Parathyroid adenoma (tissue), 2 donors: Measurements from ENCODE around the gene ADGRG3.

Source experiments
- H2AFZ ChIP-seq: fragments of 300-600 bp; sonication (generic); one replicate; pipeline ENCODE4 v1.7.0; 2017; ENCODE audit warnings: antibody characterized with exemption, mild to moderate bottlenecking
- H3K27ac ChIP-seq: fragments of 300-600 bp; sonication (generic); one replicate; pipeline ENCODE4 v1.7.0; 2017
- H3K27me3 ChIP-seq: fragments of 300-600 bp; sonication (generic); one replicate; pipeline ENCODE4 v1.7.0; 2017; ENCODE audit warnings: low read length; ENCODE audit not compliant: control insufficient read depth, insufficient read depth
- H3K36me3 ChIP-seq: fragments of 300-600 bp; sonication (generic); one replicate; pipeline ENCODE4 v1.7.0; 2017; ENCODE audit warnings: low read length; ENCODE audit not compliant: control insufficient read depth, insufficient read depth
- H3K4me1 ChIP-seq: fragments of 300-600 bp; sonication (generic); one replicate; pipeline ENCODE4 v1.7.0; 2017; ENCODE audit warnings: control low read depth
- H3K4me2 ChIP-seq: fragments of 300-600 bp; sonication (generic); one replicate; pipeline ENCODE4 v1.7.0; 2017; ENCODE audit warnings: low read length
- H3K4me3 ChIP-seq: fragments of 300-600 bp; sonication (generic); one replicate; pipeline ENCODE4 v1.7.0; 2017; ENCODE audit warnings: low read depth, low read length
- H3K79me2 ChIP-seq: fragments of 300-600 bp; sonication (generic); one replicate; pipeline ENCODE4 v1.7.0; 2017; ENCODE audit warnings: control low read depth
- H3K9ac ChIP-seq: fragments of 300-600 bp; sonication (generic); one replicate; pipeline ENCODE4 v1.7.0; 2017; ENCODE audit warnings: mild to moderate bottlenecking
- H3K9me3 ChIP-seq: fragments of 300-600 bp; sonication (generic); one replicate; pipeline ENCODE4 v1.7.0; 2017; ENCODE audit warnings: low read length; ENCODE audit not compliant: control insufficient read depth
- TF ChIP-seq, protein P1 (sequence below): fragments of 300-600 bp; sonication (generic); IDR thresholded peaks from one replicate; pipeline ENCODE4 v1.7.0; 2017; ENCODE audit warnings: antibody characterized with exemption, mild to moderate bottlenecking
- donor health status: primary hyperparathyroidism.

Gene ADGRG3

DNA sequence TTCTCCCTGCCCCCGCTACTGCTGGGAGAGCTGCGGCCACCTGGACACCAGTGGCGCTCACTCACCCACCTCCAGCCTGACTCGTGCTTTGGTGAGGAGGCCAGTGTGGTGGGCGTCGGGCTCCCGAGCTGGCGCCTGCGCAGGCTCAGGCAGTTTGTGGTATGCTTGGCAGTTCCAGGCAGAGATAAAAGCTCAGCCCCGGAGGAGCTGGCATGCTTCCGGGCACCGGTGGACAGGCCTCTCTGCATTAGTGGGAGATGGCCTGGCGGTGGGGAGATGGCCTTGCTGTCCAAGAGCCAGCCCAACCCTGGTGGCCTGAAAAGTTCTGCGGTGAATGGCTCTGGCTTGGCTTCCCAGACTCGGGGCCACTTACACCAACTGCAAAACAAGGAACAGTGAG lies 35.5 kb upstream of the ADGRG3 start:
- no peak overlapping the region for H3K4me3 ChIP-seq
- H2AFZ ChIP-seq, result no peak overlapping the region
- H3K9ac ChIP-seq, result no peak overlapping the region
- no peaks in the 10 kb centered on the region for H3K9me3 ChIP-seq
- H3K4me1 ChIP-seq, result peaks cover 33% of the 10 kb centered on the region
- H3K4me2 ChIP-seq, result no peak overlapping the region
- H3K79me2 ChIP-seq, result peaks cover 64% of the 10 kb centered on the region
- no peaks in the 10 kb centered on the region for H3K36me3 ChIP-seq
- H3K27me3 ChIP-seq, result no peaks in the 10 kb centered on the region
- H3K27ac ChIP-seq, result no peak overlapping the region
- TF ChIP-seq, protein P1, sequence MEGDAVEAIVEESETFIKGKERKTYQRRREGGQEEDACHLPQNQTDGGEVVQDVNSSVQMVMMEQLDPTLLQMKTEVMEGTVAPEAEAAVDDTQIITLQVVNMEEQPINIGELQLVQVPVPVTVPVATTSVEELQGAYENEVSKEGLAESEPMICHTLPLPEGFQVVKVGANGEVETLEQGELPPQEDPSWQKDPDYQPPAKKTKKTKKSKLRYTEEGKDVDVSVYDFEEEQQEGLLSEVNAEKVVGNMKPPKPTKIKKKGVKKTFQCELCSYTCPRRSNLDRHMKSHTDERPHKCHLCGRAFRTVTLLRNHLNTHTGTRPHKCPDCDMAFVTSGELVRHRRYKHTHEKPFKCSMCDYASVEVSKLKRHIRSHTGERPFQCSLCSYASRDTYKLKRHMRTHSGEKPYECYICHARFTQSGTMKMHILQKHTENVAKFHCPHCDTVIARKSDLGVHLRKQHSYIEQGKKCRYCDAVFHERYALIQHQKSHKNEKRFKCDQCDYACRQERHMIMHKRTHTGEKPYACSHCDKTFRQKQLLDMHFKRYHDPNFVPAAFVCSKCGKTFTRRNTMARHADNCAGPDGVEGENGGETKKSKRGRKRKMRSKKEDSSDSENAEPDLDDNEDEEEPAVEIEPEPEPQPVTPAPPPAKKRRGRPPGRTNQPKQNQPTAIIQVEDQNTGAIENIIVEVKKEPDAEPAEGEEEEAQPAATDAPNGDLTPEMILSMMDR, result no peak

DNA sequence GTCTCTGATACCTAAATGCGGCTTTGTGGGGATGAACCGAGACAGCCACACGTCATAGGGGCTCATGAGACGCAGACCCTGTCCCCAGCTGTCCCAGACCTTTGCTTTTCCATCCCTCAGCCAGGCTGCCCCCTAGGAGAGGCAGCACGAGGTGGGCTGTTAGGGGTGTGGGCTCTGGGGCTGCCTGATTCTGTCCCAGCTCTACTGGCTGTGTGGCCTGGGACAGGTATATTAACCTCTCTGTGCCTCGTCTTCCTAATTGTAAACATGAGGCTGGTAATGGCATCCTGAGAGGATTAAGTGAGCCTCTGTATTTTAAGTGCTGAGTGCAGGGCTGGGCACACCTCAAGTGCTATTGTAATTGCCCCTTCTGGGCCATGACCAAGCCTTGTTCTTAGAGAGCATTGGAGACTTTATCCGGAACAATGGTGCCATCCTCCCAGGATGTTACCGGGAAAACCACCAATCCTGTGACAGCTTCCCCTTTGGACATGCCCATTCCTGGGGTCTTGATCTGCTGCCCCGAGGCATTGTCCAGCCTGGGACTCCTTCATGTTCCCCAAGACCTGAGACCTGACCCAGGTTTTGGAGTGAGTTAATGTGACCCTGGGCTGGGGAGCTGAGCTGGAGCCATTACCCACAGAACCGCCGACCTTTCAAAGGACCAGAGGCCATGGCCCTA lies 34.6 kb upstream of the ADGRG3 start:
- H3K4me1 ChIP-seq, result peaks cover 23% of the 10 kb centered on the region

DNA sequence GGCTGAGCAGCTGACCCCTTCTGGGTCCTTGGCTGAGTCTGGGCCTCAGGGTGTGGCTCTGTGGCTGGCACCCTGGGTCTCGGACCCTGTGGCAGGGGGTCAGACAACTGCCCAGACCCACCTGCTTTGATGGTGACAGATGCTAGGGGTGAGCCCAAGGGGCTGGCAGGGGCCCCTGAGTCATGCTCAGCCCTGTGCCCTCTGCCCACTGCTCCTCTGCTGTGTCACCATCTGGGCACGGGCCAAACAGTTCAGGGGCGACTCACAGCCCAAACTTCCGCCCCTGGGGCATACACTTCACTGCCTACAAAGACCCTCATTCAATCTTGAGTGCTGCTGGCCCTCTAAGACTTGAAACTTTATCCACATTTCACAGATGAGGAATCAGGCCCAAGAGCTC lies 33.9 kb upstream of the ADGRG3 start:
- Histone ChIP-seq H3K9ac (no peak overlapping the region), H3K27ac (no peak overlapping the region)

More for the DNA sequence above, 34.6 kb upstream of the ADGRG3 start:
- H3K4me3 ChIP-seq, result no peak overlapping the region
- no peak overlapping the region for H3K27ac ChIP-seq
- no peaks in the 10 kb centered on the region for H3K36me3 ChIP-seq
- H3K9ac ChIP-seq, result no peak overlapping the region
- no peak overlapping the region for H3K4me2 ChIP-seq
- no peaks in the 10 kb centered on the region for H3K27me3 ChIP-seq
- TF ChIP-seq, protein P1, result no peak
- no peaks in the 10 kb centered on the region for H3K9me3 ChIP-seq
- H3K79me2 ChIP-seq, result peaks cover 59% of the 10 kb centered on the region
- no peak overlapping the region for H2AFZ ChIP-seq

DNA sequence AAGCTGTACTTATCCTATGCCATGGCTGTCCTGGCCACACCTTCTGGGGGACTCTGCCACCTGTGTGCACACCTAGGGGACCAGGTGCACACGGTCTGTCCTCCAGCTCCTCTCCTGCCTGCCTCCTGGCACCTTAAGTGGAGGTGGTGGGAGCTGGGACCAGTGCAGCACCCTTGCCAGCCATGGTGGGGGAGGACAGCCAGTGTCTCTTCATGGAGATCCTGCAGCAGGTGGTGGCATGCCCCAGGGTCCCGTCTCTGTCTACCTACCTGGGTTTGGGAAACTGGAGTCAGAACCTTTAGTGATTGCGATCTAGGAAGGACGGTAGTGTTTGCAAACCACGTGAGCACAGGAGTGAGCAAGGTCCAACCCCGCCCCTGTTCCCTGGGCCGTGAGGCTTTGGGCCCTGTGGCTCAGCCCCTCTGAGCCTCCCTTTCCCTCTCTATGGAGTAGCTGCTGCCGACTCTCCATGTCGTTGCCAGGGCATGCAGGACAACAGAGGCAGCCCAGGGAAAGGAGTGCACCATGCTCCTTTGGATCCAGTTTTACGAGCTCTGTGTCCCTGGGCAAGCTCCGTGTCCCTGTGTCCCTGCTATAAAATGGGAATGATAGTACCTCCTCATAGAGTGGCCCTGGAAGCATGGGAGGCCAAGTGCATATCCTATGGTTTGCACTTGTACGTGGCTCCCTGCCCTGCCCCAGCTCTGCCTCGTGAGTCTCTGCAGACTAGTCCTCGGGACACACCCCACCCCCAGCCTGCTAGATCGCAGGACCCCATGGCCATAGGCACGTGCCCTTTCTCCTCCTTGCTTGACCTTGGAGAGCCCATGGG lies 32.6 kb upstream of the ADGRG3 start:
- Histone ChIP-seq H3K36me3 (no peaks in the 10 kb centered on the region), H3K4me1 (peaks cover 17% of the 10 kb centered on the region), H3K27me3 (no peaks in the 10 kb centered on the region), H3K79me2 (peaks cover 39% of the 10 kb centered on the region), H3K9ac (no peak overlapping the region), H3K9me3 (no peaks in the 10 kb centered on the region), H3K27ac (no peak overlapping the region), H2AFZ (no peak overlapping the region), H3K4me3 (no peak overlapping the region), H3K4me2 (no peak overlapping the region)
- TF ChIP-seq, protein P1, result no peak

More for the DNA sequence above, 33.9 kb upstream of the ADGRG3 start:
- H3K4me1 ChIP-seq, result peaks cover 21% of the 10 kb centered on the region
- TF ChIP-seq, protein P1, result no peak
- no peak overlapping the region for H2AFZ ChIP-seq
- no peaks in the 10 kb centered on the region for H3K9me3 ChIP-seq
- peaks cover 52% of the 10 kb centered on the region for H3K79me2 ChIP-seq
- no peak overlapping the region for H3K4me2 ChIP-seq
- no peak overlapping the region for H3K4me3 ChIP-seq
- H3K27me3 ChIP-seq, result no peaks in the 10 kb centered on the region
- H3K36me3 ChIP-seq, result no peaks in the 10 kb centered on the region
